NCI-H1417 treated with DMSO at 0.1 percent for 48 hours (cell line): Measurements from ENCODE around the gene CIRBP.

ENCODE experiments used
- DNase-seq: peaks from one replicate; lab custom pipeline; 2025; lab: John Stamatoyannopoulos, UW

The CIRBP gene

GRCh38 chr19:1281569-1282287 is 12.6 kb downstream of the CIRBP start:
- DNase-seq = no peak

GRCh38 chr19:1282588-1283206 is 13.6 kb downstream of the CIRBP start:
- no peak for DNase-seq

GRCh38 chr19:1283207-1283916 is 14.2 kb downstream of the CIRBP start:
- DNase-seq = no peak

- no peak for DNase-seq
Measured at GRCh38 chr19:1283917-1284292, 14.8 kb downstream of the CIRBP start.

GRCh38 chr19:1284293-1284978 is 15.3 kb downstream of the CIRBP start:
- DNase-seq = no peak

- DNase-seq = no peak
Measured at GRCh38 chr19:1284979-1285736, 16.0 kb downstream of the CIRBP start.

- no peak for DNase-seq
Measured at GRCh38 chr19:1285737-1286360, 16.7 kb downstream of the CIRBP start, which contains the start of gene EFNA2. TSS of gene EFNA2 (plus strand) at chr19:1285873. CDS start at chr19:1286169, 296 bp downstream.

- no peak for DNase-seq
Measured at GRCh38 chr19:1286487-1287353, 17.6 kb downstream of the CIRBP start.

GRCh38 chr19:1287354-1288225 is 18.5 kb downstream of the CIRBP start:
- DNase-seq = no peak

GRCh38 chr19:1288226-1288612 is 19.1 kb downstream of the CIRBP start:
- DNase-seq = no peak

GRCh38 chr19:1288833-1289685 is 19.9 kb downstream of the CIRBP start:
- DNase-seq = no peak

- no peak for DNase-seq
Measured at GRCh38 chr19:1289686-1290025, 20.5 kb downstream of the CIRBP start.

- DNase-seq = no peak
Measured at GRCh38 chr19:1290196-1290702, 21.1 kb downstream of the CIRBP start.

- no peak for DNase-seq
Measured at GRCh38 chr19:1290703-1291651, 21.8 kb downstream of the CIRBP start.

- no peak for DNase-seq
Measured at GRCh38 chr19:1291761-1292418, 22.8 kb downstream of the CIRBP start.

GRCh38 chr19:1292419-1293151 is 23.5 kb downstream of the CIRBP start:
- DNase-seq = no peak
